GM19372 (cell line): ENCODE data around the gene AP3S2.
A peak's percentile ranks its signal among the peaks of the same experiment; 100 is the strongest.
"Not testable (repeated sequence)": the region's sequence is repeated elsewhere in the genome, so short reads cannot be mapped to it uniquely, and the experiment has no call there.

ENCODE experiments used
- ATAC-seq: cut with Tn5 transposase; IDR thresholded peaks from one replicate; pipeline ENCODE4 v1.9.1; 2021; ENCODE audit warnings: mild to moderate bottlenecking, low read depth, moderate library complexity; ENCODE audit not compliant: unreplicated experiment

AP3S2 gene

DNA sequence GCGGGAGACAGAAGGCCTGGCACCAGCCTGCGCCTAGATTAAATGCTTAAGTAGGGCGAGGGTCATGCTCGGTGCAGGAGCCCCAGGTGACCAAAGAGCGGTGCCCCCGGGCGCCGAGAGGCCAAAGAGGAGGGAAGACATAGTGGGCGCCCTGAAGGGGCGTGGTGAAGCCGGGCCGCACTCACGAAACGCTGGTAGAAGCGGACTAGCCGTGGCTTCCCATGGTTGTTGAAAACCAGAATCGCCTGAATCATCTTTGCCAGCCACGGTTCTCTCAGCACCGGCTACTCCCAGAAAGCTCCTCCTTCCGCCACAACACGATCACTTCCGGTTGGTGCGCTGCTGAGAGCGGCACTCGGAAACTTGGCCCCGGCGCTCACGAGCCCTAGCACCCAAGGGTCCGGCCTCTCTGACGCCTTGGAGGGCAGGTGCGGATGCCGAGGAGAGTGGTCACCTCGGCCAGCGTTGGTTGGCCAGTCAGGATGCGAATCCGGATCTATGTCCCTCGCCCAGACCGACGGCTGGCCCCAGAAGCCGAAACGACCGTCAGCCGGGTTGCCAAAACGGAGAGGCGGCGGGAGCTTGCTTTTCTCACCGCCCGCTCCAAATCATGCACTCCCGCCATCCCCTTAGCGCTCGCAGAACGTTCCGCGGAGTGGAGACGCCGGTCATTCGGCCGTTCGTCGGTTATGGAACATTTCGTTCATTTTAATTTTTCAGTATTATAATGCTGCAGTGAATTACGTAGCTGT lies at the start of gene AP3S2:
AP3S2 (minus strand) TSS at position 299 of the 752 bp plus-strand sequence; CDS start at position 254, 45 bp downstream.
- peak; percentile 88 for ATAC-seq

GRCh38 chr15:89939910-89940309 lies 46.1 kb upstream of the AP3S2 start:
- no peak for ATAC-seq

DNA sequence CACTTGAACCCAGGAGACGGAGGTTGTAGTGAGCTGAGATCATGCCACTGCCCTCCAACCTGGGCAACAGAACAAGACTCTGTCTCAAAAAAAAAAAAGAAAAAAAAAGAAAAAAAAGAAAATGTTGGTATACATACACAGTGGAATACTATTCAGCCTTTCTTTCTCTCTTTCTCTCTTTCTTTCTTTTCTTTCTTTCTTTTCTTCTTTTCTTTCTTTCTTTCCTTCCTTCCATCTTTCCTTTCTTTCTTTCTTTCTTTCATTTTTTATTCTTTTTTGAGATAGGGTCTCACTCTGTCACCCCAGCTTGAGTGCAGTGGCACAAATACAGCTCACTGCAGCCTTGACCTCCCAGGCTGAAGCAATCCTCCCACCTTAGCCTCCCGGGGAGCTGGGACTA lies 45.6 kb upstream of the AP3S2 start:
- not testable (repeated sequence) for ATAC-seq

DNA sequence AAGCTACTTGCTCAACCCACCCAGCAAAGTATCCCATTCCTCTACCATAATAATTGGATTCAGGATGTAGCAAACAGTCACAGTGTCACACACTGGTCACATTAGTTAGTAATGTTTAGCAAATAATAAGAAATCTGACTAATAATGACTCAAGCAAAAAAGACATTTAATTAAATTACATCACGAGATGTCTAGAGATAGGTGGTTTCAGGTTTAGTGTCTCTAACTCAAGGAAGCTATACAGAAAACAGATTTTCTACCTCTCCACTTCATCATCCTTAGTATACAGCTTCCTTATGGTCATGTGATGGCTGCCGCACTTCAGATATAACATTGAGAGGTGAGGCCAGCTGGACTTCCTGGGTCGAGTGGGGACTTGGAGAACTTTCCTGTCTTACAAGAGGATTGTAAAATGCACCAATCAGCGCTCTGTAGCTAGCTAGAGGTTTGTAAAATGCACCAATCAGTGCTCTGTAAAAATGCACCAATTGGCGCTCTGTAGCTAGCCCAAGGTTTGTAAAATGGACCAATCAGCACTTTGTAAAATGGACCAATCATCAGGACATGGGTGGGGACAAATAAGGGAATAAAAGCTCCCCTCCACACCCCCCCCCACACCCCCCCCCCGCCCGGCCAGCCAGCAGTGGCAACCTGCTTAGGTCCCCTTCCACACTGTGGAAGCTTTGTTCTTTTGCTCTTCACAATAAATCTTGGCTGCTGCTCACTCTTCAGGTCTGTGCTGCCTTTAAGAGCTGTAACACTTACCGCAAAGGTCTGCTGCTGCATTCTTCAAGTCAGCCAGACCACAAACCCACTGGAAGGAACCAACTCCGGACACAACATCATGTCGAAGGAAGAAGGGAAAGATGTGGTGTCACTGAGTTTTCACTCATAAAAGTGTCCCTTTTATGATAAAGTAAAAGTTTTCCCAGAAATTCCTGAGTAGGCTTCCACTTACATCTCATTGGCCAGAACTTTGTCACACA lies 43.9 kb upstream of the AP3S2 start:
- no peak for ATAC-seq

DNA sequence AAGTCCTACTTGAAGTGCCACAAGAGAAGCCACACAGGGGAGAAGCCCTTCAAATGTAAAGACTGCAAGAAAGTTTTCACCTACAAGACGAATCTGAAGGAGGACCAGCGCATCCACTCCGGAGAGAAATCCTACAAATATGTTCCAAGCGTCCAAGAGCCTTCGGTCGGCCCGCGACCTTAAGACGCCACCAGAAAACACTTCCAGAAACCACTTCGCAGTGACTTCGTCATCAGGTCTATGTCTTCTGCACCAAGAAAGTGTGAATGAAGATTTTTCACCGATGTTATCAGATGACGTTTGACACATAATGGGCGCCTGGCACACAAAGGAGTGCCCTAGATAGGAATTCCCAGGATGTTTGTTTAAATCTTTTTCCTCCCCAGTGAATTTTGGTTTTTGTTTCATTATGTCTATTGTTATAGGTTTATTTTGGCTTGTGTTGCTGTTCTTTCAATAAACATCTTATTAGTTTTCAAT lies 43.0 kb upstream of the AP3S2 start:
- no peak for ATAC-seq

GRCh38 chr15:89936051-89936785 lies 42.4 kb upstream of the AP3S2 start:
- no peak for ATAC-seq

DNA sequence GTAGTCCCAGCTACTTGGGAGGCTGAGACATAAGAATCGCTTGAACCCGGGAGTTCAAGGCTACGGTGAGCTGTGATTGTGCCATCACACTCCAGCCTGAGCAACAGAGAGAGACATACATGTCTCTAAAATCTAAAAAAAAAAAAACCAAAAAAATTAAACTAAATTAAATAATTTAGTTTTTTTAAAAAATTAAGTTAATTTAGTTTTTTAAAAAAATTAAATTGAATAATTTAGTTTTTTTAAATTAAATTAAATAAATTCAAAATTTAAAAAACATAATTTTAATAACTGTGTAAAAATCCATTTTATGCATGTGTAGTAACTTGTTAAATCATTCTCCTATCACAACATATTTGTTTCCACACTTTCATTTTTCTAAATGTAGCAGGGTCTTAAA lies 39.1 kb upstream of the AP3S2 start:
- ATAC-seq, result no peak

DNA sequence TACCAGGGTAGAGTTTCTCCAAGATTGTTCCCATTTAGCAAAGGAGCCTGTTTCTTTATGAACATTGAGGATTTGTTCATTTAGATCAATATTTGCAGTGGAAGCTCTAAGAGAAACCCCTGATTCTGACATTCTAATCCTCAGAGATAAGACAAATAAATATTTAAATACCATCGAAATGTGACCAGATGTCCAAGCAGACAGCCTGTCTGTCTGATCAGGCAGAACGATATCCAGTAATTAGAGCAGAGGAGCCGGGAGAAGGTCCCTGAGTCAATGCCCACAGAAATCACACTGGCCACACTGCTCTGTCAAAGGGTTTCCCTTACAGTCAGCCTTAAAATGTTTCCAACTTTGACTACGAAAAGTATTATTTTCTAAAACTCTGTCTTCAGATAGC lies 34.6 kb upstream of the AP3S2 start:
- no peak for ATAC-seq

GRCh38 chr15:89926158-89926557 lies 32.4 kb upstream of the AP3S2 start:
- ATAC-seq, result no peak

DNA sequence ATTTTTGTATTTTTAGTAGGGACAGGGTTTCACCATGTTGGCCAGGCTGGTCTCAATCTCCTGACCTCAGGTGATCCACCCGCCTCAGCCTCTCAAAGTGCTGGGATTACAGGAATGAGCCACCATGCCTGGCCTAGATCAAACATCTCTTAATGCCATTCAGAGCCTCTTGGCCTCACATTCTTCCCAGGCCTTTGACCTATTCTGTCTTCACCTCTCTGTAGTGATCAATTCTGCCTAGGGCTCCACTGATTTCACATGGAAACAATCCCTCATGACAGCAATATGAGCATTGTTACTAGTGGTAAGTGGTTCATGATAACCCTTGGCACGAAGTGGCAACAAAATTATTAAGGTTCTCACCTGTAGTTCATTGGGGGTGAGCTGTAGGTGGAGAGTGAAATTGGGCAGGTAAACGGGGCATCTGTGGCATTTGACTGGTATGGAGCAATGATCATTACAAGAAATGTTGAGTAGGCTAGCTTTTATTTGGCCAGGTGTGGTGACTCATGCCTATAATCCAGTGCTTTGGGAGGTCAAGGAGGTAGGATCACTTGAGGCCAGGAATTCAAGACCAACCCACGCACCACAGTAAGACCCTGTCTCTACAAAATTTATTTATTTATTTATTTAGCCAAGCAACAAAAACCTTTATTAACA lies 23.8 kb upstream of the AP3S2 start:
- no peak for ATAC-seq

- no peak for ATAC-seq
Observed at GRCh38 chr15:89916660-89917059, 22.9 kb upstream of the AP3S2 start.

DNA sequence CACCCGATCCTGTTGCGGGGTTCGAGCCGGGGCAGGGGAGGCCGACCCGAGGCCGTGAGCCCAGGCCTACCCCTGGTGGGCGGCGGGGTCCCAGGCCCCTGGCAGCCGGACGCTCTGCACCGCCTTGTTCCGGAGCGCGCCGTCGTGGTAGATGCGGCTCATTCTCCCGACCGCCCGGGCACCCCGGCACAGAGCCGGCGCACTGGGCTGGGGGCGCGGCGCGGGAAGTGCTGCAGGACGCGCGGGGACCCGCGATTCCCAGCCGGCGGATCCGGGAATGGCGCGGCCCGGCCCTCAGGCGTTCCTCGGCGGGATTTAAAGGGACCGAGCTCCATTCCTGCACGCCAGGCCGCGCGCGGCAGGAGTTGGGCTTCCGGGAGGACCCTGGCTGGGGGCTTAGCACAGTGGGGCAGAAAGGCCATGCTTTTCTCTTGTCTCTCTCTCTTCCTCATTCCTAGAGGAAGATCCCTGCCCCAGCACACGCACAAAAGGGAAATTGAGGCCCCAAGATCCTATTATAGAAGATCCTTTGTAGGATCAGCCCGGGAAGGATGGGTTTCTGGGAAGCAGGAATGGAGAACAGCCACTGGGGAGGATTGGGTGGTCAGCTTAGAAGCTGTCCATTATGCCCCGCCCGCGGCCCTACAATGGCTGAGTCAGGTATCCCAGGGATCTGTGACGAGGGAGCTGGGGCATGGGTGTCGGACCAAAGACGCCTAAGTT lies 19.0 kb upstream of the AP3S2 start, which contains the start of gene ARPIN:
ARPIN (minus strand) TSS at position 279 of the 723 bp plus-strand sequence; CDS start at position 162, 117 bp downstream.
- ATAC-seq, result no peak

DNA sequence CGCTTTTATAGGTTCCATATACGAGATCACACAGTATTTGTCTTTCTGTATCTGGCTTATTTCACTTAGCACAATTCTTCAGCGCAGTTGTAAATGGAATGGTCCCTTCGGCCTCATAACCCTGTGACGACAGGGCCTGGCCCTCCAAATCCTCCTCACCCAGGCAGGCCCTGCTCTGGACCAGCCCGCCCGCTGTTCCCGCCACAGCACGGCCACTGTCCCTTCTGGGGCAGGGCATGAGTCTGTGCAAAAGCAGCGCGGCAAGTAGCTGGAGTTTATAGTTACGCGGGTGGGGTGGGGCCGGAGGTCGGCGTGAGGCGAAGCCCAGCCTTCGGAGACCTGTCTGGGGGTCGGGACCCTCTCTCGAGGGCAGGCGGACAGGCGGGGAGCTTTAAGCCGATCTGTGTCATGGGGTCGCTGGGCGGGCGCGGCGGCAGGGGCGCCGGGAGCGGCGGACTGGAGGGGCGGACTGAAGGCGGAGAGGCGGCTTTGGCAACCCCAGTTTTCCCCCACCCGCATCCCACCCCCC lies 18.4 kb upstream of the AP3S2 start:
- no peak for ATAC-seq

DNA sequence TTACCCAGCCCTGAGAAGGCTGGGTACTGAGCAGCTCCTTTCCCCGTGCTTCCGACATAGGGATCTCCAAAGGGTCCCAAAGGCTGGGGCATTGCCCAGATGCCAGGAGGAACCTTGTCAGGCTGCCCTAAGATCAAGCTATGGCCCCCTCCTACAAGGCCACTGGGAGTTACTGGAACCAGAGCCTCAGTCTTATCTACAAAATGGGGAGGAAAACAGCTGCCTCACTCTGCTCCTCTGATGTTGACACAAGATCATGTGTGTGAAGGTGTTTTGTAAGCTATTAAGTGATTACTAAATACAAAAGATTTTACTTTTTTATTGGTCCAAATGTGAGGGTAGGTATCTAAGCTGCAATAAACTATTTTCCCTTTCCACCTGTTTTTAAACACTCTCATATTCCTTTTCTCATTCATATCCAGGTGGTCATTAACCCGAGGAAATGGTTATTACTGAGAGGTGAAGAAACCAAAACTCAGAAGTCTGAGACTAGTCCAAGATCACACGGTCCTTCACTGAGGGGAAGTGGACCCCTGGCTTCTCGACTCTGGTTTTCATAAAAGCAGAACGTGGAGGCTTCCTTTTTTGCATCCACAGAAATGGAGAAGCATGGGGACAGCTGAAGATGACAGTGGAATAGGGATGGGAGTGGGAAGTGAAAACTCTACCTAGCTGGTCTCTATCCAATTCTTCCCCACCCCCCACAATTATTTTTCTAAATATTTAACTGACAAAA lies 17.3 kb upstream of the AP3S2 start:
- ATAC-seq, result no peak

GRCh38 chr15:89909611-89910010 lies 15.8 kb upstream of the AP3S2 start:
- ATAC-seq, result no peak

DNA sequence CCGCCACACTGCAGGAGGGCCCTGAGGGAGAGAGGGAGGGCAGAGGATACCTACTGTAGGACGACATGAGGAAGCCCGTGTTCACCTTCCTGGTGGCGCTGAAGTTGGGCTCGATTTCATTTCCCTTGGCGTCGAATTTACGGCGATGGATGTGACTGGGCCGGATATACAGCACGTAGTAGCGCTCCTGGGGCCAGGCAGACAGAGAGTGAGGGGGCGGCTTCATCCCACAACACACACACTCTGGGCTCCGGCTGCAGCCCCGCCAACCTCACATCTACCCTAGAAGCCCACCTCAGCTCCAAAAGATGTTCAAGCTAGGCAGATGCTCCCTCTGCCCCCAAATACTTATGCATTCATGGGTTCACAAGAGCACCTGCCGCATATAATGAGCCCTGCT lies 14.4 kb upstream of the AP3S2 start:
- ATAC-seq, result no peak

DNA sequence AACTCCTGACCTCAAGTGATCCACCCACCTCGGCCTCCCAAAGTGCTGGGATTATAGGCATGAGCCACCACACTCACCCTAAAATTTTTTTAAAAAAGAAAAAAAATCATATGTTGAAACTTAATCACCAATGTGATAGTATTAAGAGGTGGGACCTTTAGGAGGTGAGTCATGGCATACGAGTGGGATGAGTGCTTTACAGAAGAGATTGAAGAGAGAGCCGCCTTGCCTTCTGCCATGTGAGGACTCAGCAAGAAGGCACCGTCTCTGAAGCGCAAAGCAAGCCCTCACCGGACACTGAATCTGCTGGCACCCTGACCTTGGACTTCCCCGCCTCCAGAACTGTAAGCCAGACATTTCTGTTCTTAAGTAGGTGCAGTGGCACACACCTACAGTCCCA lies 13.5 kb upstream of the AP3S2 start:
- ATAC-seq, result no peak

- ATAC-seq, result no peak
Observed at GRCh38 chr15:89905846-89906378, 12.1 kb upstream of the AP3S2 start.
